ENCODE measurements around the gene PLD3.
A peak's percentile ranks its signal among the peaks of the same experiment; 100 is the strongest.
"Not testable (repeated sequence)": the region's sequence is repeated elsewhere in the genome, so short reads cannot be mapped to it uniquely, and the experiment has no call there.

Gene PLD3

DNA sequence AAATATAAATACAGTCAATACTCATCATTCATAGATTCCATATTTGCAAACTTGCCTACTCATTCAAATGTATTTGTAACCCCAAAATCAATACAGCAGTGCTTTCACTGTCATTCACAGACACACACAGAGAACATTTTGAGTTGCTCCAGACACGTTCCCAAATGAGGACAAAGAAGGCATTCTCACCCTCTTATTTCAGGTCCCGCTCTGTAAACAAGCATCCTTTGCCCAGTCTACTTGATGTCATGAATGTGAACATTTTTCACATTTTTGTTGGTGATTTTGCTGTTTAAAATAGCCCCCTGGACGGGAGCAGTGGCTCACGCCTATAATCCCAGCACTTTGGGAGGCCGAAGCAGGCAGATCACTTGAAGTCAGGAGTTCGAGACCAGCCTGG is 15.8 kb upstream of the PLD3 start:
- no peak for DNase-seq

DNA sequence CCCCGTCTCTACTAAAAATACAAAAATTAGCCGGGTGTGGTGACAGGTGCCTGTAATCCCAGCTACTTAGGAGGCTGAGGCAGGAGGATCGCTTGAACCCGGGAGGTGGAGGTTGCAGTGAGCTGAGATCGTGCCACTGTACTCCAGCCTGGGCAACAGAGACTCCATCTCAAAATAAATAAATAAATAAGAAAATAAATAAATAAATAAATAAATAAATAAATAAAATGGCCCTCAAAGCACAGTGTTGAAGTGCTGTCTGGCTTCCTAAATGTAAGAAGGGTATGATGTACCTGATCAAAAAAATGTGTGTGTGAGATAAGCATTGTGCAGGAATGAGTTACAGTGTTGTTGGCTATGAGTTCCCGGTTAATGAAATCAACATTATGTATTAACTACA is 15.4 kb upstream of the PLD3 start:
- not testable (repeated sequence) for DNase-seq

DNA sequence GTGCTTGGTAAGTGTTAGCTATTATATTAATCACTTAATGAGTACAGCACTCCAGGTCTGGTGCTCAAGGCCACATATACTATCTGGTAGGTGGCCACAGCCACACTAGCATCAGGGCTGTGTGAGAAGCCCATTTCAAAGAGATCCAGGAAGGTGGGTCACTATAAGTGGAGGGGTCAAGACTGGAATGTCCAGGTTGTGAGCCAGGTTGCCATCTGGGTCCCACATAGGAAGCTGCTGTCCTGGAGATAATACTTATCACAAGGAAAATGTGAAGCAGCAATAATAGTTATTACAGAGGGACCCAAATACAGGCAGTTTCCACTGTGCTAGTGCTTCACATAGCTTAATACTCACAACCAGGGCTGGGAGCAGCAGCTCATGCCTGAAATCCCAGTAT is 13.4 kb upstream of the PLD3 start:
- DNase-seq: no peak

DNA sequence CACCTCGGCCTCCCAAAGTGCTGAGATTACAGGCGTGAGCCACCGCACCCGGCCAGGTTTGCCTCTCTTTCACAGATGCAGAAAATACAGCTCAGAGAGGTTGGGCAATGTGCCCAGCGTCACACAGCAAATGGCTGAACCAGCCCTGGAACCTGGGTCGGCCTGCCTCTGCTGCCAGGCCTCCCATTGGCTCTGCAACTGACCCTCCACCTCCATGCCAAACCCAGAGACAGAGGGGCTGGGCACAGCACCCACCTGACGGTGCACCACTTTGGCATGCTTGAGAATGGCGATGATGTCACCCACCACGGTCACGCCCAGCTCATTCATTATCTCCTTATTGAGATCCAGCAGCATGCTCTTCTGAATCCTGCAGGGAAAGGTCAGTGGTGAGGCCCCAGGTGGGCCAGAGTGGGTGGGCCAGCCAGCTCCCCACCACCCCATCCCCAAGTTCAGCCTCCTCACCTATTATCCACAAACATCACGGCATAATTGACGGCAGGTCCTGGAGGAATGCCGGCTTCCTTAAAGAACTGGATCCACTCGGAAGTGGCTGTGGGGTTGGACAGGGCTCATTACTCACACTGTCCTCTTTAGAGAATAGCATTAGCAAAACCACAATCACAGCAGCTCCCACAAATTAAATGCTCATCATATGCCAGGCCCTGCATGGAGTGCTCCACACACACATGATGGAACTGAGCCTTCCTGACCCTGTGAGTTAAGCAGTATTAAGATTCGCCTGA is 12.5 kb upstream of the PLD3 start:
- DNase-seq: no peak

DNA sequence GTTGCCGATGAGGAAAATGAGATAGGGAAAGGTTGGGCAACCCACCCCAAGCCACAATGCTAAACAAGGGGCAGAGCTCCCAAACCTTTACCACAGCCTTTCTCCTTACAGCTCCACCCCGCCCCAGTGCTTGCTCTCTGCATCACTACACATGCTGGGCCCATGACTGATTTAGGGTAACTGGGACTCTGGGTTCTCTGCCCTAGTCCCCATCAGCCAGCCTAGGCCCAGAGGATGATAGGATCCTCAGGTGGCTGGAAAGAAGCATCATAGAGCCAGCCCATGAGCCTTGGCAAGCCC is 11.9 kb upstream of the PLD3 start:
- DNase-seq: no peak

DNA sequence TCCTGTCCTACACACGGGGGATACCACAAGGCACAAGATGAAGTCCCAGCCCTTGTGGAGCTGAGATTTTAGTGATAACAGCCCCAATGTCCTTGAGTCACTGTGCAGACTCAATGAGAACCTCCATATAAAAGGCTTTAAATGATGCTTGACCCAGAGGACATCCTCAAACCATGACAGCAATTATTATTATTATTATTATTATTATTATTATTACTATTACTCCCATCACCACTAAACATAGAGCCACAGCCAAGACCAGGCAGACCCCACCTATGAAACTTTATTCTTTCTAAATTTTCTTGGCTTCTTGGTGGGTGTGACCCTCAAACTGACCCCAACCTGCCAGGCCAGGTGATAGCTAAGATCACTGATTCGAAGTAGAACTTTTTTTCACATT is 11.4 kb upstream of the PLD3 start:
- DNase-seq: no peak

DNA sequence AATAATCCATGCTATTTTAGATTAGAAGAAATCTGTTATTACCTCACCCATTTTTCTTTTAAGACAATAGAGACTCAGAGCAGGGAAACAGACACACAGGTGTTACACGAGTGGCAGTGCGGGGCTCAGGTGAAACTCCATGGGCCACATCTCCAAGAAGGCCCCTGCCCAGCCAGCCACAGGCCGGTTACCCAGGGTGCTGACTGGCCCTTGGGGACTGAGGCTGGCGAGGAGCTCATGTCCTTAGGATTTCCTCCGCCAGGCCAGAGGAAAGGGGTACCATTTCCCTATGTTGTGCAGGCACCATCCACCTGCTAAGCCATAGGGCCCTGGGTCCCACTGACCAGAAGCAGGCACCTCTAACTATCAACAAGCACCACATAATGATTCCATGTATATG is 10.9 kb upstream of the PLD3 start:
- DNase-seq: no peak

DNA sequence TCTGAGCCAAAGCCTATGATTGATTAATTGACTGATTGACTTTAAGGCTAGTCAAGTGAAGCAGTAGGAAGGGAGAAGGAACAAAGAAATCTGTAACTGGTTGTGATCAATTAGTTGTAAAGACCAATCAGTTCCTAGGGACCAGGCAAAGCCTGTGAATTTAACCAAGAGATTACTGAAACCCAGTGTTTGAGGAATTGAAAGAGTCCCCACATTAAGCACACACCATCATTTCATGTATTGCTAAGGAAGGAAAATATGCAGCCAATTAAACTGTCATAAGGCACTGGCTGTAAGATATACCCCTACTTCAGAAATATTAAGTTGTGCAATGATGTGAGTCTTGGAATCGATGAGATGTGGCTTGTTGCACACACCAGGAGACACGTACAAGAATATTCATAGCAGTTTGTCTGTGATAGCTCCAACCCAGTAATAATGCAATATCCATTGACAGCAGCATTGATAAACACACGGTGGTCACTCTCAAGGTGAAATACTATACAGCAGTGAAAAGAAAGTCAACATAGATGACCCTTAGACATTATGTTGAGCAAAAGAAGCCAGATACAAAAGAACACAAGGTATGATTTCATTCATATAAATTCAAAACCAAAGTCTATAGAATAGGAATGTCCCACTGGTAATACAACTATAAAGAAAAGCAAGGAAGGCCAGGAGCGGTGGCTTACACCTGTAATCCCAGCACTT is 9.3 kb upstream of the PLD3 start:
- no peak for DNase-seq

DNA sequence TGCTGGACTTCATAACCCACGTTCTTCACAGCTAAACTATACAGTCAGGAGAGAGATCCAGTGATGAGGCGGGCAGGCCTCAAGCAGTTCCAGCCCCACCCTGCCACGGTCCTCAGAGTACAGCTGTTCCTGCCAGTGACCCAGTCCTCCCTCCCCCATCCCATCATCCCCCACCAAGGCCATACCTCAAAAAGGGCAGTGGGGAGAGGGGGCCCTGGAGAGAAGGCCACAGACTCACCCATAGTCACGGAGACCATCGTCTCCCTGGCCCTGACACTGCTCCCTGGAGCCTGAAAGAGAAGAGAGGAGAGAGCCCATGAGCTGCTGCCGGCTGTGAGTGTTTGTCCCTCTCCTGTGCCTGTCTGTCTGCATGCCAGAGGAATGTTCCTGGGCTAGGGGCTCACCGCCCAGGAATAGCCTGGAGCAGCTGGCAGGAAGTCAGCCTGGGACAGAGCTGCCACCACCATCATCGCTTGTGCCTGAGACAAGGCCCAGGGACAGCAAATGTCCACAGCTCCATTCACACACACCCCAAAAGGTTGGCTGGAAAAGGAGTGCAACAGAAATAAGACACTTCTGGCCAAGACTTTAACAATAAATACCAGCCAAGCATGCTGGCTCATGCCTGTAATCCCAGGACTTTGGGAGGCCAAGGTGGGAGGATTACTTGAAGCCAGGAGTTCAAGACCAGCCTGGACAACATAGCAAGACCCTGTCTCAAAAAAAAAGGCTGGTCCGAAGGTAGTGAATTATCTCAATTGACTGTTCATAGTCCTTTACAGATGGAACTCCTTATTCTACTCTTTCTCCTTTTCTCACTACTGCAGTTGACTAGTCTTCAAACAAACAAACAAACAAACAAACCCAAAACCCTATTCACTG is 6.7 kb upstream of the PLD3 start:
- no peak for DNase-seq

DNA sequence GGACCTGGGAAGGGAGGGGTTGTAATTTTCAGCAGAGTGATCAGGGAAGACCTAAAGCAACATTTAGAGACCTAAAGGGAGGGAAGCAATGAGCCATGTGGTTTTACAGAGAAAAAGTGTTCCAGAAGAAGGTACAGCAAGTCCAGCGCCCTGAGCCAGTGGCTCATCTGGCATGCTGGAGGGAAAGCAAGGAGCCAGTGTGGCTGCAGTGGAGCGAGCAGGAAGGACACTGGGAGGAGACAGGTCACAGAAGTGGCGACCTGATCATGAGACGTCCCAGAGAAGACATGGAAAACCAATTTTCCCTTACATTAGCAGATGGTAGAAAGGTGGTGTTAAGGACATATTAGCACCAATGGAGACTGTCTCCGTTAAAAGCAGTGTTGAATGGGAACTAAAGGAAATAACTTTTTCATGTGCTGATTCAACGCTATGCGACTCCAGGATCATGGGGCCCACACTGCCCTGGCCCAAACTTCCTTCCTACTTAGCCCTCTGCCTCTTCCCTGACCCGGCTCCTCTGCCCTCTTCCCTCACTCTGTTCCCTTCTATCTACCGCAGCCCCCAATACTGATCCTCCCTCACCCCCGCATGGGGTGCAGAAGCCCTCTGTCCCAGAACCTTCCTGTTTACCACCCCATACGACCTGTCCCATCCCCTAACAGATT is 5.7 kb upstream of the PLD3 start:
- DNase-seq: no peak

DNA sequence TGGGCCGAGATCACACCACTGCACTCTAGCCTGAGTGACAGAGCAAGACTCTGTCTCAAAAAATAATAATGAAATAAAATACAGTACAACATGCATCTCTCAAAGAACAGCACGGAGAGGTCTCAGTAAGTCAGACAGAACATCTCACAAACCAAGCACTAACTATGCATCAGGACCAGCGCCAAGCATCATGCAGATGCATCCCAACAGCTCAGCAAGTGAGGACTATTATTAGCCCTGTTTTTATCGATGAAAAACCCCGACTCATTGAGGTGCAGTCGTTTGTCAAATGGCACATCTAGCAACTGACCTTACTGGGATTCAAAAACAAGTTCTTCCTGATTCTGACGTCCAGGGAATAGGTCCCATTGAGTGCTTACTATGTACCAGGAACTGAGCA is 4.1 kb upstream of the PLD3 start:
- DNase-seq: no peak

DNA sequence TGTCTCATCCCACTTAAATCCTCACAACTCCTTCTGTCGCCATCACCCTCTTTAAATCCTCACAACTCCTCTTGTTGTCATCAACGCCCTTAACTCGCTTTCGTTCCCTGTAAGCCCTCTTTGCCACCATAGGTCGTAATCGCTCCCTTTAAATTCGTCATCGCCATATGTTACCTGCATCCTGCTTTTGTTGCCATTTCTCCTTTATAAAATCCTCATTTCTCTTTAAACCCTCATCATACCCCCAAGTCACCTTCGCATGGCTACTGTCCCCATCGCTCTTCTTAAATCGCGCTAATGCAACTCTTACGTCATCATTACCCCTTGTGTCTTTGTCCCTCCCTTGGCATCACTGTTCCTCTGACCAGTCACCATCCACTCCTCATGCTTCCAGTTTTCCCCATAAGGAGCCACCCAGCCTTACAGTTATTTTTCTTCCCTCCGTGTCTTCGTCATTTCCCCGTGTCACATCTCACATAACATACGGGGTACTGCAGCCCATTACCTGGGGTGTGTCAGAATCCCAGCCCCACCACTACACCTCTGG is 539 bp downstream of the PLD3 start:
- peak in 1 of 5 experiments; percentile 53 for DNase-seq

DNA sequence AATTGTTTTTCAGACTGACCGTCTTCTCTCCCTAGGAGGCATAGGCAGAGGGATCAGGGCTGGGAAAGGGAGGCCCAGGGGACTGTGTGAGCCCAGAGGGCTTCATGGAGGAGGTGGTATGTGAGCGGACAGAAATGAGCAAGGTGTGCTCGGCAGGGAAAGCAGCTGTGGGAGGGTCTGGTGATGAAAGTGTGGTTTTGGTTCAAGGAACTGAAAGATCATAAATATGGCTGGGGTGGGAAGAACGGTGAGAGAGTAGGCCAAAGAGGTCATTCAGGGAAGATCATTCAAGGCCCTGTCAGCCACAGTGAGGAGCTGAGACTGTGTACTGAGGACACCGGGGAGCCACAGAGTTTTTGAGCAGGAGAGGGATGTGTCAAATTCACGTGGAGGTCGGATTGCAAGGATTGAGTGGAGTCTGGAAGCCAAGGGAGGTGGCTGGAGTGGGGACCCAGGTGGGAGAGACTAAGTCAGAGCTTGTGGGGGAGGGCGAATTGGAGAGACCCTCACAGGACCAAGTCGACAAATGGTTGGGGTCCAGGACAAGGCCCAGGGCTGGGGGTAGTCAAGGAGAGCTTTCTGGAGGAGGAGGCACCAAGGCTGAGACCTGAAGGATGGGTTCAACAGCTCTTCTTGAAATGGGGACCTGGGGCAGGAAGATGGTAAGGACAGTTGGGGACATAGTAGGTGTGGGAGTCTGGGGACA is 7.6 kb downstream of the PLD3 start:
- DNase-seq: no peak

DNA sequence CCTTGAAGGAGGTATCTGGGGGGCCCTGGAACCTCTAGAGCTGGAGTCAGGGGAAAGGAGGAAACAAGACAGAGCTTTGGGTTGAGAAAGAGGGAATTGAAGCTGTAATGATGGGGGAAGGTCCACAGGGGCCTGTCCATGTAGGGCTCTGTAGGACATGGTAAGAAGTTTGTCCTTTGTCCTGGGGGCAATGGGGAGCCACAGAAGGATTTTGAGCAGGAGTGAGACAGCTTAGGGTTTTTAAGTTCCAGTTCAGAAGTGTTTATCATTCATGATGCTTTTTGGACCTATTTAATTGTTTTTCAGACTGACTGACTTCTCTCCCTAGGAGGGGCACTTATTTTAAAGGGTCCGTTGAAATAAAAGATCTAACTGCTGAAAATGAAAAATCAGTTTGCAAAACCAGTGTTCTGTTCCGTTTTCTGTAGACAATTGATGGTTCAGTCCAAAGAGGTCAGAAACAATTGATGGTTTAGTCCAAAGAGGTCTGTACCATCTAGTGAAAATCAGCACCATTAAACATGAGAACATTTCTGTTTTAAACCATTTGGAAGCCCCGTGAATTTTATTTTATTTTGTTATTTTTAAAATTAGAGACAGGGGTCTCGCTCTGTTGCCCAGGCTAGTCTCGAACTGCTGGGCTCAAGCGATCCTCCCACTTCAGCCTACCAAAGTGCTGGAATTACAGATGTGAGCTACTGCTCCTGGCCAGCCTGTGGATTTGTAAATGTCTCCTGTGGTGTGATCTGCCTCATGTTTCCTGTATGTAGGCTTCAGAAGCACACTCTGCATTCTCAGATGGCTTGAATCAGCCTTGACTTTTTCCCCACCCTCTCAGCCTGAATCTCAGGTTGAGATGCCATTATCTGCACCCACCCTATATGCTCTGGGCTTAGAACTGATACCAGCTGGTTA is 8.4 kb downstream of the PLD3 start:
- DNase-seq: no peak

DNA sequence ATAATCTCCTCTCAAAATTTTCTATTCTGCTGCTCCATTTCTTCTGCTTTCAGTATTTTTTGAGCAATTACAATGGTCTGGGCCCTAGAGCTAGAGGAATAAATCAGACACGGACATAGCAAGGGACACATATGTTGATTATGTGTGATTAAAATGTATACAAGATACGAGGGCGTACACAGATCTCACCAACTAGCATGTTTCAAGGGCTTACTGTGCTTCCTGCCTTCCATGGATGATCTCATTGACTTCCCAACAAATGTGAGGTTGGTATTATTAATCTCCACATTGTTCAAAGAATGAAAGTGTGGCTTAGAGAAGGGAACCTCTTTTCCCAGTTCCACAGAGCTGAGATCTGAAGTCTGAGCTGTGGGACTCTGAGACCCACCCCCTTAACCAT is 9.1 kb downstream of the PLD3 start:
- DNase-seq: no peak

DNA sequence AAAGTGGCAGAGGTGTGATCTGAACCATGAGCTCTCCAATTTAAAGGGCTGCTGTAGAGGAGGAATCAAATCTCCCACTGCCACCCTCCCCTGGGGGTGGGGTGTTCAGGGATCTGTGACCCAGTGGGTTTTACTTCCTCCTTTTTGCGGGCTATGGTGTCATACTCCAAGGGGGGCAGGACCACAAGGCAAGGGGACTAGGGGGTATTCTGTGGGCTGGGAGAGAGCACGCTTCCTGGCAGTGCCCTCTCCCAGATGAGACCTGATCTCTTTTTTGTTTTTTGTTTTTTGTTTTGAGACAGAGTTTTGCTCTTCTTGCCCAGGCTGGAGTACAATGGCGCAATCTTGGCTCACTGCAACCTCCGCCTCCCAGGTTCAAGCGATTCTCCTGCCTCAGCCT is 10.3 kb downstream of the PLD3 start:
- no peak for DNase-seq

DNA sequence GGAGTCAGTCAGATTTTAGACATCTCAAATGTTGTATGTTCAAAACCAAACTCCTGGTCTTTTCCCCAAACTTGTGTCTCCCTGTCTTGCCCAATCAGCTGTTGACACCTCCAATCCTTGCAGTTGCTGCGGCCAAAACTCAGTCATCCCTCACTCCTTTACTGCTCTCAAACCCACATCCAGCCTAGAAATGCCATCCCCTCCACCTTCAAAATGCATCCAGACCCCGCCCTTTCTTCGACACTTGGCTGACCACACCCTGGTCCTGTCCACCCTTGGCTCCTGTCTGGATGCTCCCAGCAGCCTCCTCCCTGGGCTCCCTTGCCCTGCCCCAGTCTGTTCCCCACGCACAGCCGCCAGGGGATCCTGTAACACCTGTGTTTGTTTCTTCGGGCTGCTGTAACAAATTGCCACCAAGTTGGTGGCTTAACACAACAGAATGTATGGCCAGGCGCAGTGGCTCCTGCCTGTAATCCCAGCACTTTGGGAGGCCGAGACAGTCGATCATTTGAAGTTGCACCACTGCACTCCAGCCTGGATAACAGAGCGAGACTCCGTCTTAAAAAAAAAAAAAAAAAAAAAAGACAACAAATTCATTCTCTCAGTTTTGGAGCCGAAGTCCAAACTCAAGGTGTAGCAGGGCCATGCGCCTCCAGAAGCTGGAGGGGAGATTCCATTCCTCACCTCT is 11.7 kb downstream of the PLD3 start:
- DNase-seq: no peak

DNA sequence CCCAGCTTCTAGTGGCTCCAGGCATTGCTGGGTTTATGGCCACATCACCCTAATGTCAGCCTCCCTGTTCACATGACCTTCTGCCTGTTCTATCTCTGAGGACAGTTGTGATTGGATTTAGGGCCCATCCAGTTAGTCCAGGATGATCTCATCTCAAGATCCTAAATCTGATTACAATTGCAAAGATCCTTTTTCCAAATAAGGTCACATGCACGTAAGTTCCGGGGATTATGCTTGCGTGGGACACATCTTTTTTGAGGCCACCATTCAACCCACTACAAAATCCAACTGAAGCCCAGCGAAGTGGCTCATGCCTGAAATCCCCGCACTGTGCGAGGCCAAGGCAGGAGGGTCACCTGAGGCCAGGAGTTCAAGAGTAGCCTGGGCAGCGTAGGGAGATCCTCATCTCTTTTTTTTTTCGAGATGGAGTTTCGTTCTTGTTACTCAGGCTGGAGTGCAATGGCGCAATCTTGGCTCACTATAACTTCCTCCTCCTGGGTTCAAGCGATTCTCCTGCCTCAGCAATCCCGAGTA is 12.3 kb downstream of the PLD3 start:
- DNase-seq: no peak

DNA sequence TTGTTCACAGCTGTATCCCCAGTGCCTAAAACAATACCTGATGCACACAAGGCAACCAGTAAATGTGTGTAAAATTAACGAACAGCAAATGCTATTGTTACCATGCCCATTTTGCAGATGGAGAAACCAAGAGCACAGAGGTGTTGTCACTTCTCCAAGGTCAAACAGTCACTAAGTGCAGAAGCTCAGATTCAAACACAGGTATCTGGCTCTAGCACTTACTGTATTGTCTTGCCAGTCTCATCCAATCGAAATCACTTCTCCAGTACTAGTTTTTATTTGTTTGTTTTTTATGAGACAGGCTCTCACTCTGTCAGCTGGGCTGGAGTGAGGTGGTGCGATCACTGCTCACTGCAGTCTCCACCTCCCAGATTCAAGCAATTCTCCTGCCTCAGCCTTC is 13.7 kb downstream of the PLD3 start:
- DNase-seq: no peak

DNA sequence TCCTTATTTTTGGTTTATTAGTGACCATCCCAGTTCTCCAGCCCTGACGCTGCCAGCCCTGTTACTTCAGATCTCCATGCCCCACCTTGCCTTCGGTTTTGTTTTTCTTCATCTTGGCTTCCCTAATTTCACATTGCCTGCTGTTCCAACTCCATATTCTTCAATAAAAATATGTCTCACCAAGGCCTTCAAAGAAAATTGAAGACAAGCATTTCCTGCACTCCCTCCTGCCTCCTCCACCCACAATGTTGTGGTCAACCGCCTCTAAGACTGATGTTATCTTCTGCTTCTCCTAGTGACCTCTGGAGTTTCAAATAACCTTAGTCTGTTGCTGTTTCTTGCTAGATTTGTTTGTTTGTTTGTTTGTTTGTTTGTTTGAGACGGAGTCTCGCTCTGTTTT is 14.6 kb downstream of the PLD3 start:
- peak in 1 of 5 experiments; percentile 59 for DNase-seq
